Stimulated activated CD8-positive, alpha-beta memory T cell treated with anti-CD3 and anti-CD28 coated beads, Interleukin-4, amount 100 ng/mL, for 4 hours (primary cell): ENCODE measurements around the gene FAM184A.
"Not testable (repeated sequence)": the region's sequence is repeated elsewhere in the genome, so short reads cannot be mapped to it uniquely, and the experiment has no call there.

Experiments
- DNase-seq, 2 donors: peaks; one replicate each; pipeline ENCODE4 v3.0.0-alpha.2; 2020; ENCODE audit warnings: low read depth in 2 of 2, low spot score in 1 of 2

FAM184A gene

GRCh38 chr6:119097815-119098361 lies 19.4 kb upstream of the FAM184A start:
- not testable (repeated sequence) for DNase-seq

DNA sequence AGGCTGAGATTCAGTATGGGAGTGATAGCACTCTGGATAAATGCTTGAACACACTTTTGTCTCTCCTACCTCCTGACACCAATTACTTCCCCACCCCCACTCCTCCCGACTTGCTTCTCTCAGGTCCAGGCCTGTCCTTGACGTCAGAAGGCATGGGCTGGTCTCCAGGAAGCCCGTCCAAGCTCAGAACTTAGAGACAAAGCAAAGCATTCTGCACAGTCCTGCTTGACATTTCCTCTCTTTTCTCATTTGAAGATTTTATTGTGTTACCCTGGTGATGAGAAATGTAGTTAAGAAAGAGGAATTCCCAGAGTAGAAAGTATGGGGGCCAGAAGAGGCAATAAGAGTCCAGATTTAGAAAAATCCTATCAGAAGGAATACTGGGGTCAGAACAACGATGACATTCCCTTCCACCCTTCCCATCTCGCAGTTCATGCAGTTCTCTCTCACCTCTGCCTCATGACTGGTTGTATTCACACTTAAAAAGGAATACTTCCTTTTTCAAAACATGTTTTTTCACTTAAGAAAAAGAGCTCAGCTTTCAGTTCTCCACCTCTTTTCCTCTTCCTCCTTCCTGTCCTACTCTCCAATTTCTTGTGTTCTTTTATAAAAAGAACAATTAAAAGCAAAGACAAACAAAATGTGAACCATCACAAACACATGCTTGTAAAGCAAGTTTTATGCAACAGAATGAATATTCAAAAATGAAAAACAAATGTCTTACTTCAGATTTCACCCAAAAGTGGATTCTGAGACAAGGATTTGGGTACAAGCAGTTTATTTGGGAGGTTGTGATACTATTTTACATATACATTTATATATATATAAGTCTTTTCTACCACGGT lies 18.5 kb upstream of the FAM184A start:
- no peak for DNase-seq

DNA sequence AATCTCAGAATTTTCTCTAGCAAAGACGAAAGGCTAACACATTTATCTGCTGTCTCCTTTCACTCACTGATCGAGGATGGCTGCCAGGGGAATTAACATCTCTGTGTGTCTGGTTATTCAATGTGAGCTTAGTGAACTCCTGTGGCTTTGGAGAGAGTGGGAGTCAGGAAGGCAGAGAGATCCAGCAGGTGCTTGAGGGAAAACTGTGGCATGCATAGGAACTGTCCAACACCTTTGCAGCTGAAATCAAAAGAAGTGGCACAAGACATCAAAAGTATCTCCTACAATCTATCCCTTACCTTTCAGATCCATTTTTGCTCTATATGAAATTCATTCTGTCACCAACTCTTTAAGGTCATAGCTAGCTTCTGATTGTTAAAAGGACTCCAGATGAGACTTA lies 11.8 kb upstream of the FAM184A start:
- DNase-seq = no peak

GRCh38 chr6:119084784-119085183 lies 6.3 kb upstream of the FAM184A start:
- no peak for DNase-seq

GRCh38 chr6:119083007-119083406 lies 4.5 kb upstream of the FAM184A start:
- no peak for DNase-seq

DNA sequence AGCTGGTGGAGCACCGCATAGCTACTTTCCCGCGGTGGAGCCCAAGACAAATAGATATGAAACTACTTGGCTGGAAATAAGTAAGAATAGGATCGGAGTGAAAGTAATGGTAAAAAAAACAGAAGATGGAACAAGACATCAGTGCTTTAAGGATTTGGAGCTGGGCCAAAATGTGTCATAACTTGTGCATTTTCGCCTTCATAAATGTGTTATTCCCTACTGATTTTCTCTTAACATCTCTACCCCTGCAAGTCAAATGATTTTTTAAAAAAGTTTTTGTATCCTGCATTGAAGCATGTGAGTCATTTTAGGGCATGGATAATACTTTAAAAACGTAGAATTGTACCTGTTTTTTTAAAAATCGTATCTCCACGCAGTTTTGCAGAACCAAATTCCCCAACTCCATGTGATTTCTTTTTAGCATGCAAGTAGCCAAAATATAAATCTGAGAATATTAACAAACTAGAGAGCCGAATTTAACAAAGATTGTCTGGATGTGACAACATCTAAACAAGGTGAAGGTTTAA lies 882 bp upstream of the FAM184A start:
- no peak for DNase-seq

- no peak for DNase-seq
These were observed 655 bp downstream of the FAM184A start for GRCh38 chr6:119077643-119078375.

DNA sequence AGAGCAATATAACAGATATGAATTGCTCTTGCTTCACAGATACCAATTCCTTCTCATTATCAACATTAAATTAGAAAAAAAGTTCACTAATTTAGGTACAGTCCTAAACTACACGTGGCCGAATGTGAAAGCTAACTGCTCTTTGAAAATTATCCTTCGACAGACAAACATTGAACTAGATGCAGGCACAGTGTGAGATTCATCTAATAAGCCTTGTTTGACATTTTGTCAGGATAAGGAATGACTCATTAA lies 1.1 kb downstream of the FAM184A start:
- no peak for DNase-seq

DNA sequence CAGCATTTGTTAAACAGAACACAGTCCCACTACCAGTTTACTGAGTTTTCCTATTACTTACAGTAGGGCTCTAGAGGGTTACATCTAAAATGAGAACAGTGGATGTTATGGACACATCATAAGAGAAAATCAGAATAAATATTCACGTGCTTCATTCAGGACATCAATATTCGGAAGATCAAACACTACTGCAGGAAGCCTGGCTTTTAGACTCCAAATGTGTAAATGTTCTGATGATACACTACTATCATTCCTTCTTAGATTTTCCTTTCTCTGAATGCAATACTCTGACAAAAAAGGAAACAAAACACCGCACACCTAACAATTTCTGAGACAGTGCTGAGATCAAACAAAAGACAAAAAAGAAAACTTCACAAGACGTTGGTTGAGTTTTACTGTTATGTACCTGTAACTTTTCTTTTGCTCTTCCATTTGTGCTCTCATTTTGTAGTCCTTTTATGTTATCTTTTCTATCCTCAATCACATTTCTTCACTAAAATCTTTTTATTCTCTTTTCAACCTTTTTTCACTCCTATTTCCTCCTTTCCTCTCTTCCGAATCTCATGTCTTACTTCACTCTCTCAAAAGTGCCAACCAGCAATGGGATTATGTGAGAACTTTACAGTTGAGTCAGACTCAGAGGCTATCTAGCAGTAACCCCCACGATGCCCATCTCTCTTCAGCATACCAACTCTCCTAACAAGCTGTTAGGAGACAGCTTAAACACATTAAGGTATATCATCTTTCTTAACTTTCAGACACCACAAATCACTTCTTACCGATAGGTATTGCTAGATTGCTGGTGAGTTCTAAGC lies 1.7 kb downstream of the FAM184A start:
- DNase-seq = no peak

DNA sequence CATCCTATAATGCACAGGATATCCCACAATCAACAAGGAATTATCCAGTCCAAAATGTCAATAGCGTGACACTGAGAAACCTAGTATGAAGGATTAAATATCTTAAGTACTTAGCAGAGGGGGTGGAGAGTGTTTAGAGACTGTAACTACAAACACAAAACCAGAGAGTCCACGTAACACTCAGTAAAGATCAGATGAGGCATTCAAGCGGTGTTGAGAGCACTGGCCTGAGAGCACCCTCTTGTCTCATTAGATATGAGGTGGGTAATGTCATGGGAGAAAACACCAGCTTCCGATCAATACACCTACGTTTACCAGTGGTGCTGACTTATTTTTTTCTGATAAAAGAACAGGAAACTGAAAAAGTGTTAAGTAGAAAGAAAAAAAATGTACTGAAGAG lies 2.3 kb downstream of the FAM184A start:
- no peak for DNase-seq

- no peak for DNase-seq
These were observed 3.1 kb downstream of the FAM184A start for GRCh38 chr6:119075200-119075981.

- DNase-seq = no peak
These were observed 5.0 kb downstream of the FAM184A start for GRCh38 chr6:119073307-119074051.

DNA sequence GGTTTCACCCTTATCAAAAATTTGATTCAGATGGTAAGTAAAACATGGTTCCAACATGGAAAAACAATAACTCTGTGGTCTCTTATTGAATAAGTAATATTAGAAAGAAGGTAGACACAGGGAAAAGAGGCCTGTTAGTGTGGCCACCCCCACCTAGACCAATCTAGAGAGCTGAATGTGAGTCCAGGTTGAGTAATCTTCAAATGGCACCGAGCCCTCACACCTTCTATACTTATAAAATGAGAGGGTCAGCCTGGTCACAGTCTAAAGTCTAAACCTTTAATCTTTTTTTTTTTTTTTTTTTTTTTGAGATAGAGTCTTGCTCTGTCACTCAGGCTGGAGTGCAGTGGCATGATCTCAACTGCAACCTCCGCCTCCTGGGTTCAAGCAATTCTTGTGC lies 6.9 kb downstream of the FAM184A start:
- DNase-seq = no peak

GRCh38 chr6:119067091-119067490 lies 11.4 kb downstream of the FAM184A start:
- DNase-seq = no peak

GRCh38 chr6:119066517-119066916 lies 11.9 kb downstream of the FAM184A start:
- no peak for DNase-seq

GRCh38 chr6:119065955-119066354 lies 12.5 kb downstream of the FAM184A start:
- no peak for DNase-seq

GRCh38 chr6:119065382-119065781 lies 13.1 kb downstream of the FAM184A start:
- no peak for DNase-seq

DNA sequence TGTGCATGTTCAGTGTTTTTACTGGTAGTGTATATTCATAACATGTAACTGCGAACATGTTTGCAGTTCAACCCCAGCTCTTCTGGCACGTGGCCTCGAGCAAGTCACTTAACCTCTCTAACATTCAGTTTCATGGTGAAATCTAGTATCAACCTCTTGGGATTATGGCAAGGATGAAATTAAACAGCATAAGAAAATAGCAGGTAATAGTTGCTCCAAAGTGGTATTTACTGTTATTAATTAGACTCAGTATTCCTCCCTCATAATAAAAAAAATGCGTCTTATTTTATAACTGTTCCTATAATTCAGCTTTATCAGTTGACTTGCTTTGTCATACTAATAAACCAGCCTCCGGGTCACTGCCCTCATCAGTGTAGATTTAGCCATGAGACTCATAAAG lies 15.0 kb downstream of the FAM184A start:
- no peak for DNase-seq

GRCh38 chr6:119061215-119061614 lies 17.2 kb downstream of the FAM184A start:
- no peak for DNase-seq
